K562 (cell line): ENCODE data around the gene PPIA. TPM values are rescaled to one million over a fixed set of nuclear protein-coding genes. Genes with fewer than 3 reads are reported as not detected.

ENCODE experiments used
- CSDE1 ChIP-seq, 2 experiments: fragments of 450-650 bp; IDR thresholded peaks; 2 replicates each; pipeline ENCODE4 v1.6.1; 2016; ENCODE audit warnings: mild to moderate bottlenecking in 1 of 2
- CTCFL ChIP-seq: IDR thresholded peaks from 2 replicates; pipeline ENCODE4 v1.6.1; 2011; ENCODE audit warnings: borderline replicate concordance, low read depth, mild to moderate bottlenecking, moderate library complexity, low read length; ENCODE audit not compliant: insufficient read depth, poor library complexity, severe bottlenecking
- ELF1 ChIP-seq: fragments of 200-800 bp; sonication (Bioruptor generic); IDR thresholded peaks from 2 replicates; pipeline ENCODE4 v1.6.1; 2016; ENCODE audit warnings: missing genetic modification characterization, missing compliant biosample characterization
- FOXJ2 ChIP-seq: fragments of 200-800 bp; sonication (Bioruptor generic); IDR thresholded peaks from 2 replicates; pipeline ENCODE4 v1.6.1; 2016; ENCODE audit warnings: missing genetic modification characterization, missing compliant biosample characterization
- HBP1 ChIP-seq: fragments of 450-650 bp; formaldehyde crosslinking; IDR thresholded peaks from 2 replicates; pipeline ENCODE4 v1.4.0; 2022; ENCODE audit warnings: missing genetic modification characterization
- KAT2B ChIP-seq: IDR thresholded peaks from one replicate; pipeline ENCODE4 v1.6.1; 2012; ENCODE audit warnings: low read depth, mild to moderate bottlenecking, control low read depth, inconsistent platforms, low read length, moderate library complexity
- MEIS2 ChIP-seq: fragments of 450-650 bp; IDR thresholded peaks from 2 replicates; pipeline ENCODE4 v1.6.1; 2014; ENCODE audit warnings: mild to moderate bottlenecking; ENCODE audit not compliant: partially characterized antibody
- NFYB ChIP-seq: IDR thresholded peaks from 2 replicates; pipeline ENCODE4 v1.6.1; 2011; ENCODE audit warnings: mild to moderate bottlenecking, moderate library complexity; ENCODE audit not compliant: insufficient read length; ENCODE audit errors: extremely low read depth
- PHF21A ChIP-seq: fragments of 450-650 bp; IDR thresholded peaks from 2 replicates; pipeline ENCODE4 v1.6.1; 2017; ENCODE audit warnings: low read depth, borderline replicate concordance
- RBM22 ChIP-seq: fragments of 200-400 bp; formaldehyde crosslinking; IDR thresholded peaks from 2 replicates; pipeline ENCODE4 v1.6.1; 2018; ENCODE audit warnings: low read length, low read depth; ENCODE audit not compliant: poor library complexity, severe bottlenecking
- SNAPC5 ChIP-seq: fragments of 250-450 bp; sonication (Bioruptor Pico); IDR thresholded peaks from 2 replicates; pipeline ENCODE4 v1.8.0; 2021; ENCODE audit warnings: moderate library complexity, mild to moderate bottlenecking, inconsistent platforms
- SOX6 ChIP-seq: fragments of 450-650 bp; IDR thresholded peaks from 2 replicates; pipeline ENCODE4 v1.6.1; 2014; ENCODE audit warnings: mild to moderate bottlenecking
- ZBTB9 ChIP-seq: fragments of 450-650 bp; formaldehyde crosslinking; IDR thresholded peaks from 2 replicates; pipeline ENCODE4 v1.4.0; 2020; ENCODE audit warnings: mild to moderate bottlenecking, moderate library complexity
- ZFP91 ChIP-seq: sonication (generic); formaldehyde crosslinking; IDR thresholded peaks from 2 replicates; pipeline ENCODE4 v1.8.0; 2022; ENCODE audit warnings: mild to moderate bottlenecking, missing genetic modification reagents
- ZNF41 ChIP-seq: fragments of 250-450 bp; sonication (Bioruptor Pico); conservative IDR thresholded peaks from 2 replicates; pipeline ENCODE4 v1.4.0; 2020; ENCODE audit warnings: mild to moderate bottlenecking
- polyA plus RNA-seq, 8 experiments: library from polyadenylated mRNA; depleted of rRNA in 4 of 8; stranded (reverse) in 5 of 8; unstranded in 3 of 8; fragments of >200 nt; fragmentation: Nextera tagmentation in 2 of 8; fragmentation: Illumina TruSeq in 1 of 8; extraction: Ambion mirVana in 2 of 8; extraction: Trizol in 1 of 8; gene quantifications; 2 replicates each; pipeline versions ENCODE4 v1.2.1 to v1.2.3, GENCODE V29; 2011 to 2014; ENCODE audit warnings: inconsistent platforms in 1 of 8, missing spikeins in 1 of 8
- total RNA-seq, 7 experiments: library from RNA; depleted of rRNA in 6 of 7; stranded (reverse); fragments of >200 nt in 6 of 7; fragmentation: Illumina TruSeq in 2 of 7; extraction: Trizol in 2 of 7; gene quantifications; 2 replicates each; pipeline versions ENCODE4 v1.2.1 to v1.2.3, GENCODE V29; 2011 to 2021; ENCODE audit warnings: low replicate concordance in 1 of 7

The PPIA gene
- total and polyA plus RNA-seq, 9 of the 15 experiments (the other 6 are each of a cell fraction or from before 2014, with no cell fraction given) = 2,583 to 7,504 (median 3,973) TPM

GRCh38 chr7:44796504-44797328 lies at the start of gene PPIA (continued):
- no peak for TF ChIP-seq CTCFL
- TF ChIP-seq ZNF41 (CRISPR knock-in tag) = no peak
- TF ChIP-seq ZBTB9 (CRISPR knock-in tag) = peak; percentile 71; the same call in 1 of the 2 replicates
- TF ChIP-seq HBP1 (CRISPR knock-in tag) = no peak; the same call in 1 of the 2 replicates
- no peak for TF ChIP-seq PHF21A
- TF ChIP-seq CSDE1 (IDR thresholded peaks at IDR 0.05) = peak in 1 of 2 experiments; percentile 80; a peak in 1 of 4 replicates
- TF ChIP-seq SNAPC5 = no peak
- peak; percentile 94 for TF ChIP-seq NFYB
- TF ChIP-seq FOXJ2 = no peak
- TF ChIP-seq RBM22 = peak; percentile 99
- peak; percentile 76 for TF ChIP-seq MEIS2
- TF ChIP-seq ELF1 = no peak; the same call in 1 of the 2 replicates
- TF ChIP-seq KAT2B = no peak
- peak; percentile 59 for TF ChIP-seq SOX6
- TF ChIP-seq ZFP91 (CRISPR knock-in tag) = no peak
